GM12878 (cell line): ENCODE results near the gene HAGHL. TPM values are rescaled to one million over a fixed set of nuclear protein-coding genes. Genes with fewer than 3 reads are reported as not detected.
A peak's percentile ranks its signal among the peaks of the same experiment; 100 is the strongest.

Experiments used
- ATAC-seq: fragments of 200-7000 bp; cut with Tn5 transposase; 3 replicates; pipeline ENCODE4 v1.9.1; 2020; ENCODE audit warnings: mild to moderate bottlenecking, moderate library complexity
- BruUV-seq: library from RNA; stranded (reverse); fragments of 400-500 nt; replicated peaks from 2 replicates; lab custom pipeline; 2021; lab: Mats Ljungman, UMichigan
- CTCF ChIA-PET: fragments of 300-600 bp; sonication (Branson Sonifier 250); formaldehyde crosslinking; extraction: SDS; loops from one replicate; lab custom pipeline; 2021; ENCODE audit warnings: inconsistent platforms; lab: Yijun Ruan, JAX
- POLR2A ChIA-PET: fragments of 350-600 bp; formaldehyde crosslinking; extraction: SDS; loops from one replicate; lab custom pipeline; 2021; ENCODE audit warnings: inconsistent platforms; lab: Charles Lee
- RAD21 ChIA-PET: fragments of 300-600 bp; sonication (Branson Sonifier 250); formaldehyde crosslinking; loops from one replicate; lab custom pipeline; 2023; ENCODE audit warnings: antibody characterized with exemption; ENCODE audit not compliant: unreplicated experiment; lab: Charles Lee
- SMC1A ChIA-PET: fragments of 300-600 bp; sonication (Branson Sonifier 250); formaldehyde crosslinking; loops from one replicate; lab custom pipeline; 2023; ENCODE audit not compliant: unreplicated experiment, uncharacterized antibody; lab: Charles Lee
- DNase-seq: peaks from one replicate; pipeline ENCODE4 v3.0.0-alpha.2; 2011; ENCODE audit warnings: low read depth, low spot score
- FAIRE-seq: peaks from 3 replicates; lab custom pipeline; 2011; peaks lifted over from hg19 to GRCh38; lab: Jason Lieb, UNC
- H2AFZ ChIP-seq: 2 replicates; pipeline ENCODE4 v1.6.0; 2011; ENCODE audit warnings: low read depth, low read length, control low read depth; ENCODE audit not compliant: control insufficient read depth
- H3K27ac ChIP-seq: 2 replicates; pipeline ENCODE4 v1.5.1; 2011; ENCODE audit warnings: control low read depth; ENCODE audit not compliant: control insufficient read depth, insufficient read depth
- H3K27me3 ChIP-seq, 2 experiments: replicated peaks in 1 of 2; 2 replicates each; pipeline versions ENCODE4 v1.6.0 to v1.6.1; 2011; ENCODE audit warnings: low read length in 1 of 2; ENCODE audit not compliant: control insufficient read depth in 2 of 2, insufficient read depth in 2 of 2
- H3K36me3 ChIP-seq, 2 experiments: 2 replicates each; pipeline ENCODE4 v1.5.1; 2011; ENCODE audit warnings: low read length in 1 of 2; ENCODE audit not compliant: control insufficient read depth in 2 of 2, insufficient read depth in 2 of 2
- H3K4me1 ChIP-seq: 2 replicates; pipeline ENCODE4 v1.6.1; 2011; ENCODE audit warnings: mild to moderate bottlenecking, low read length, moderate library complexity, mixed read lengths; ENCODE audit not compliant: control insufficient read depth, insufficient read depth
- H3K4me2 ChIP-seq: 2 replicates; pipeline ENCODE4 v1.6.0; 2011; ENCODE audit warnings: control low read depth; ENCODE audit not compliant: control insufficient read depth, insufficient read depth
- H3K4me3 ChIP-seq: fragments of 200-600 bp; sonication (generic); 2 replicates; pipeline ENCODE4 v1.5.1; 2016
- H3K79me2 ChIP-seq: 2 replicates; pipeline ENCODE4 v1.6.0; 2011; ENCODE audit warnings: low read length; ENCODE audit not compliant: control insufficient read depth, insufficient read depth
- H3K9ac ChIP-seq: 2 replicates; pipeline ENCODE4 v1.8.0; 2011; ENCODE audit warnings: low read length, control low read depth, mixed read lengths; ENCODE audit not compliant: control insufficient read depth, insufficient read depth
- H3K9me3 ChIP-seq: replicated peaks from 3 replicates; pipeline ENCODE4 v1.5.1; 2011; ENCODE audit warnings: mild to moderate bottlenecking, low read length; ENCODE audit not compliant: control insufficient read depth, insufficient read depth
- H4K20me1 ChIP-seq: 2 replicates; pipeline ENCODE4 v1.6.0; 2011; ENCODE audit not compliant: control insufficient read depth, insufficient read depth
- NBN ChIP-seq: fragments of 450-650 bp; IDR thresholded peaks from 2 replicates; pipeline ENCODE4 v1.6.1; 2016
- SIX5 ChIP-seq: IDR thresholded peaks from 2 replicates; pipeline ENCODE4 v1.6.1; 2011; ENCODE audit warnings: mild to moderate bottlenecking, low read depth, low read length, moderate library complexity; ENCODE audit not compliant: severe bottlenecking
- ZNF24 ChIP-seq: fragments of 450-650 bp; IDR thresholded peaks from 2 replicates; pipeline ENCODE4 v1.6.1; 2017; ENCODE audit warnings: antibody characterized with exemption, mild to moderate bottlenecking
- WGBS: methylation state at CpG from one replicate; pipeline ENCODE4 v1.1.6; 2016; ENCODE audit warnings: low lambda C conversion rate; ENCODE audit not compliant: insufficient replicate concordance, insufficient coverage; ENCODE audit errors: missing lambda C conversion rate; 5-methylcytosine and 5-hydroxymethylcytosine counted together
- in situ Hi-C: fragments of 300-500 bp; cut with MboI; formaldehyde crosslinking; loops from 9 replicates; pipeline ENCODE4 v1.14.3; 2018; ENCODE audit warnings: mixed read lengths
- intact Hi-C: fragments of 100-400 bp; cut with micrococcal nuclease; formaldehyde crosslinking; loops from one replicate; pipeline ENCODE4 v1.14.2; 2022; ENCODE audit not compliant: unreplicated experiment
- microRNA counts: library from miRNA; unstranded; fragments of <30 nt; microRNA quantifications from one replicate; lab custom pipeline; 2016
- microRNA-seq: library from miRNA; unstranded; fragments of <30 nt; microRNA quantifications from one replicate; pipeline ENCODE4, GENCODE V29; 2018
- polyA plus RNA-seq, 11 experiments: library from polyadenylated mRNA; depleted of rRNA in 4 of 11; unstranded in 6 of 11; stranded (reverse) in 5 of 11; fragments of >200 nt; fragmentation: Nextera tagmentation in 4 of 11; fragmentation: Illumina TruSeq in 1 of 11; extraction: Ambion mirVana in 4 of 11; extraction: Trizol in 1 of 11; gene quantifications; 1 replicate in 1 of 11; 2 replicates in 10 of 11; pipeline versions ENCODE4 v1.2.1 to v1.2.3, GENCODE V29; 2011 to 2016; ENCODE audit warnings: inconsistent platforms in 2 of 11, missing spikeins in 2 of 11, low read depth in 1 of 11
- small RNA-seq: library from RNA; depleted of rRNA; stranded (forward); fragments of <200 nt; gene quantifications from one replicate; pipeline ENCODE3, GENCODE V24; 2014
- total RNA-seq, 4 experiments: library from RNA; depleted of rRNA in 3 of 4; stranded (reverse); fragments of >200 nt in 3 of 4; fragmentation: Illumina TruSeq in 1 of 4; extraction: Trizol in 1 of 4; gene quantifications; 2 replicates each; pipeline versions ENCODE4 v1.2.1 to v1.2.3, GENCODE V29; 2013 to 2021
- TF ChIP-seq, protein P1 (sequence below): fragments of 150-350 bp; IDR thresholded peaks from 2 replicates; pipeline ENCODE4 v1.6.1; 2014; ENCODE audit warnings: mild to moderate bottlenecking, low read depth, low read length
- TF ChIP-seq, protein P2 (sequence below): IDR thresholded peaks from 2 replicates; pipeline ENCODE4 v1.6.1; 2011; ENCODE audit warnings: borderline replicate concordance, low read depth, mild to moderate bottlenecking, moderate library complexity, low read length; ENCODE audit not compliant: insufficient read depth, poor library complexity, severe bottlenecking

Gene HAGHL
- total and polyA plus RNA-seq, 10 of the 15 experiments (the other 5 are each of a cell fraction or from before 2014, with no cell fraction given), result 0.23 to 44.6 (median 16.4) TPM

DNA sequence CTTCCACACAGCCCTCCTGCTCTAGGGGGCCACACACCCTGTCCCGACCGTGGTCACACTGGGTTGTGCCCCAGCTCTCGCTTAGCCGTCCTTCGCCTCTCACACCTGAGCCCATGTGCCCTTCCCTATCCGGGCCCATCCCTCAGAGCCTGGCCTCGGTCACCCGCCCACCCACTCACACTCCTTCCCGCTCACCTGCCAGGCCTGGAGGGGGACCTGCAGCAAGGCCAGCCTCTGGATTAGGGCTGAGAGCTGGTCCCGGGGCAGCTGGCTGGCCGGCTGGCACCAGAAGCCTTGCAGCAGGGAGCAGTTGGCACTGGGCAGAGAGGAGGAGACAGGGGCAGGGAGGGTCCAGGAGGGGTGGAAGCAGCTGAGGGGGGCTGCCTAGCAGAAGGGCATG lies 51.5 kb downstream of the HAGHL start (continued):
- TF ChIP-seq, protein P1, sequence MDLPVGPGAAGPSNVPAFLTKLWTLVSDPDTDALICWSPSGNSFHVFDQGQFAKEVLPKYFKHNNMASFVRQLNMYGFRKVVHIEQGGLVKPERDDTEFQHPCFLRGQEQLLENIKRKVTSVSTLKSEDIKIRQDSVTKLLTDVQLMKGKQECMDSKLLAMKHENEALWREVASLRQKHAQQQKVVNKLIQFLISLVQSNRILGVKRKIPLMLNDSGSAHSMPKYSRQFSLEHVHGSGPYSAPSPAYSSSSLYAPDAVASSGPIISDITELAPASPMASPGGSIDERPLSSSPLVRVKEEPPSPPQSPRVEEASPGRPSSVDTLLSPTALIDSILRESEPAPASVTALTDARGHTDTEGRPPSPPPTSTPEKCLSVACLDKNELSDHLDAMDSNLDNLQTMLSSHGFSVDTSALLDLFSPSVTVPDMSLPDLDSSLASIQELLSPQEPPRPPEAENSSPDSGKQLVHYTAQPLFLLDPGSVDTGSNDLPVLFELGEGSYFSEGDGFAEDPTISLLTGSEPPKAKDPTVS, result no peak

DNA sequence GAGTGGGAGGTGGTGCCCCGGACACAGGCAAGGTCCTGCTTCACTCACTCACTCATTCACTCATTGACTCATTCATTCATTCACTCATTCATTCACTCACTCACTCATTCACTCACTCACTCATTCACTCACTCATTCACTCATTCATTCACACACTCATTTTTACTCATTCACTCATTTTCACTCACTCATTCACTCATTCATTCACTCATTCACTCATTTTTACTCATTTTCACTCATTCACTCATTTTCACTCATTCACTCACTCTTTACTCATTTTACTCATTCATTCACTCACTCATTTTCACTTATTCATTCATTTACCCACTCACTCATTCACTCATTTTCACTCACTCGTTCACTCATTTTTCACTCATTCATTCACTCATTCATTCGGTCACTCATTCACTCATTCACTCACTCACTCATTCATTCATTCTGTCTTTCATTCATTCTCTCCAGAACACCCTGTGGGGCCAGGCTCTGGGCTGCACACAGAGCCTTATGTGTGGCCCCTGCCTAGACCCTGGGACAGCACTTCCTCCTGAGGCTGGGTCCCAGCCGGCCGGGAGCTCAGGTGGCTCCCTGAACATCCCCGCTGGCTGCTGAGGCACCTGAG lies 52.1 kb downstream of the HAGHL start:
- Histone ChIP-seq H4K20me1 (no peaks in the 10 kb centered on the region), H3K27me3 (no peaks in the 10 kb centered on the region), H3K4me3 (no peak overlapping the region), H3K27ac (no peak overlapping the region), H3K36me3 (no peaks in the 10 kb centered on the region), H3K4me2 (no peak overlapping the region), H3K9ac (no peak overlapping the region), H3K79me2 (no peaks in the 10 kb centered on the region), H2AFZ (no peak overlapping the region), H3K9me3 (no peaks in the 10 kb centered on the region), H3K4me1 (no peaks in the 10 kb centered on the region)
- BruUV-seq, result no TSS peak
- ChIA-PET RAD21 (no interaction called here), SMC1A (no interaction called here), POLR2A (no interaction called here), CTCF (no interaction called here)
- intact Hi-C loops, result no loop called here
- TF ChIP-seq, protein P2, sequence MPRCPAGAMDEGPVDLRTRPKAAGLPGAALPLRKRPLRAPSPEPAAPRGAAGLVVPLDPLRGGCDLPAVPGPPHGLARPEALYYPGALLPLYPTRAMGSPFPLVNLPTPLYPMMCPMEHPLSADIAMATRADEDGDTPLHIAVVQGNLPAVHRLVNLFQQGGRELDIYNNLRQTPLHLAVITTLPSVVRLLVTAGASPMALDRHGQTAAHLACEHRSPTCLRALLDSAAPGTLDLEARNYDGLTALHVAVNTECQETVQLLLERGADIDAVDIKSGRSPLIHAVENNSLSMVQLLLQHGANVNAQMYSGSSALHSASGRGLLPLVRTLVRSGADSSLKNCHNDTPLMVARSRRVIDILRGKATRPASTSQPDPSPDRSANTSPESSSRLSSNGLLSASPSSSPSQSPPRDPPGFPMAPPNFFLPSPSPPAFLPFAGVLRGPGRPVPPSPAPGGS, result peak; percentile 75
- peak; percentile 98 for TF ChIP-seq ZNF24
- TF ChIP-seq NBN, result 0 out of 2 replicates have a peak, but pooled peaks have one; percentile 20
- no peak for TF ChIP-seq SIX5
- DNase-seq (no peak), FAIRE-seq (no peak), ATAC-seq (no peak)
- 41% methylated on average over 6 of the region's 6 CpGs for WGBS
- in situ Hi-C loops, result no loop called here

MicroRNAs within 50 kb of the gene (microRNA counts, 767-probe panel; counts per million panel counts)
- microRNA hsa-miR-662 (lab: Ali Mortazavi, UCI), result 516 counts per million, percentile 8 among the panel's probes with 10 or more counts

Small RNA genes lying within 50 kb of the gene (microRNA-seq; reads per million reads assigned to microRNA genes)
- gene MIR662, result not detected

Small RNA genes lying within 50 kb of the gene (small RNA-seq; reads per million reads assigned to genes)
- gene MIR662, result not detected

Other genes with a start within 250 kb of the HAGHL start
Only the 7 nearest of the 24 such genes appear.
- gene WDR24, start 36.7 kb upstream of the HAGHL start, total RNA-seq (2014; rRNA removed), result 3.8 and 4.1 TPM in 2 replicates
- gene WDR24, start 36.7 kb upstream of the HAGHL start, total RNA-seq (2014; rRNA removed; fragmentation: Illumina TruSeq; extraction: Trizol), result 2.2 TPM in 2 replicates
- 16.5 and 19.7 TPM in 2 replicates for gene WDR24, start 36.7 kb upstream of the HAGHL start, total RNA-seq (2021)
- gene WDR24, start 36.7 kb upstream of the HAGHL start, polyA plus RNA-seq (2011; rRNA removed), result 1.2 and 3.4 TPM in 2 replicates
- gene WDR24, start 36.7 kb upstream of the HAGHL start, polyA plus RNA-seq (2014; fragmentation: Illumina TruSeq; extraction: Trizol), result 0.82 and 2.6 TPM in 2 replicates
- under 1 TPM; 0.06 to 0.22 TPM for gene WDR24, start 36.7 kb upstream of the HAGHL start, polyA plus RNA-seq (2014; fragmentation: Nextera tagmentation; extraction: Ambion mirVana)
- 9.4 and 12.9 TPM in 2 replicates for gene WDR24, start 36.7 kb upstream of the HAGHL start, polyA plus RNA-seq (2014; rRNA removed)
- 10 to 100 TPM; 18.8 to 20.4 TPM for gene WDR24, start 36.7 kb upstream of the HAGHL start, polyA plus RNA-seq (2016; fragmentation: Nextera tagmentation; extraction: Ambion mirVana)
- gene FBXL16, start 21.3 kb upstream of the HAGHL start, total RNA-seq (2014; rRNA removed), result 0.23 and 0.44 TPM in 2 replicates
- gene FBXL16, start 21.3 kb upstream of the HAGHL start, total RNA-seq (2014; rRNA removed; fragmentation: Illumina TruSeq; extraction: Trizol), result 0.13 and 0.14 TPM in 2 replicates
- gene FBXL16, start 21.3 kb upstream of the HAGHL start, total RNA-seq (2021), result 1.4 and 2.3 TPM in 2 replicates
- 0.42 and 0.53 TPM in 2 replicates for gene FBXL16, start 21.3 kb upstream of the HAGHL start, polyA plus RNA-seq (2011; rRNA removed)
- gene FBXL16, start 21.3 kb upstream of the HAGHL start, polyA plus RNA-seq (2014; fragmentation: Illumina TruSeq; extraction: Trizol), result 0.08 and 0.25 TPM in 2 replicates
- gene FBXL16, start 21.3 kb upstream of the HAGHL start, polyA plus RNA-seq (2014; fragmentation: Nextera tagmentation; extraction: Ambion mirVana), result under 1 TPM; 0.13 to 0.19 TPM
- 0.86 and 1.2 TPM in 2 replicates for gene FBXL16, start 21.3 kb upstream of the HAGHL start, polyA plus RNA-seq (2014; rRNA removed)
- gene FBXL16, start 21.3 kb upstream of the HAGHL start, polyA plus RNA-seq (2016; fragmentation: Nextera tagmentation; extraction: Ambion mirVana), result under 1 TPM; 0.13 to 0.54 TPM
- 12.8 and 14.3 TPM in 2 replicates for gene METRN, start 12.0 kb upstream of the HAGHL start, total RNA-seq (2014; rRNA removed)
- gene METRN, start 12.0 kb upstream of the HAGHL start, total RNA-seq (2014; rRNA removed; fragmentation: Illumina TruSeq; extraction: Trizol), result 0.72 and 1.2 TPM in 2 replicates
- 6.2 and 8.9 TPM in 2 replicates for gene METRN, start 12.0 kb upstream of the HAGHL start, total RNA-seq (2021)
- 1.3 and 5.9 TPM in 2 replicates for gene METRN, start 12.0 kb upstream of the HAGHL start, polyA plus RNA-seq (2011; rRNA removed)
- gene METRN, start 12.0 kb upstream of the HAGHL start, polyA plus RNA-seq (2014; fragmentation: Illumina TruSeq; extraction: Trizol), result 0.05 and 0.15 TPM in 2 replicates
- gene METRN, start 12.0 kb upstream of the HAGHL start, polyA plus RNA-seq (2014; fragmentation: Nextera tagmentation; extraction: Ambion mirVana), result under 1 TPM in 1 of 2 experiments, not detected in 1; 0.11 TPM
- 9.4 and 11.0 TPM in 2 replicates for gene METRN, start 12.0 kb upstream of the HAGHL start, polyA plus RNA-seq (2014; rRNA removed)
- 1 to 10 TPM in 1 of 2 experiments, under 1 TPM in 1; 0.53 to 1.1 TPM for gene METRN, start 12.0 kb upstream of the HAGHL start, polyA plus RNA-seq (2016; fragmentation: Nextera tagmentation; extraction: Ambion mirVana)
- 38.4 and 51.7 TPM in 2 replicates for gene ANTKMT, start 6.0 kb upstream of the HAGHL start, total RNA-seq (2014; rRNA removed)
- gene ANTKMT, start 6.0 kb upstream of the HAGHL start, total RNA-seq (2014; rRNA removed; fragmentation: Illumina TruSeq; extraction: Trizol), result 7.1 and 9.3 TPM in 2 replicates
- 60.5 and 67.8 TPM in 2 replicates for gene ANTKMT, start 6.0 kb upstream of the HAGHL start, total RNA-seq (2021)
- 3.3 and 5.6 TPM in 2 replicates for gene ANTKMT, start 6.0 kb upstream of the HAGHL start, polyA plus RNA-seq (2011; rRNA removed)
- 0.62 TPM in 1 of 2 replicates, not detected in the other for gene ANTKMT, start 6.0 kb upstream of the HAGHL start, polyA plus RNA-seq (2014; fragmentation: Illumina TruSeq; extraction: Trizol)
- 1 to 10 TPM in 1 of 2 experiments, under 1 TPM in 1; 0.58 to 3.1 TPM for gene ANTKMT, start 6.0 kb upstream of the HAGHL start, polyA plus RNA-seq (2014; fragmentation: Nextera tagmentation; extraction: Ambion mirVana)
- gene ANTKMT, start 6.0 kb upstream of the HAGHL start, polyA plus RNA-seq (2014; rRNA removed), result 39.2 and 42.3 TPM in 2 replicates
- gene ANTKMT, start 6.0 kb upstream of the HAGHL start, polyA plus RNA-seq (2016; fragmentation: Nextera tagmentation; extraction: Ambion mirVana), result 10 to 100 TPM; 44.5 to 54.8 TPM
- gene CCDC78, start 663 bp upstream of the HAGHL start, total RNA-seq (2014; rRNA removed), result 12.2 and 16.2 TPM in 2 replicates
- 3.0 and 4.7 TPM in 2 replicates for gene CCDC78, start 663 bp upstream of the HAGHL start, total RNA-seq (2014; rRNA removed; fragmentation: Illumina TruSeq; extraction: Trizol)
- gene CCDC78, start 663 bp upstream of the HAGHL start, total RNA-seq (2021), result 16.2 and 18.7 TPM in 2 replicates
- 3.2 and 7.2 TPM in 2 replicates for gene CCDC78, start 663 bp upstream of the HAGHL start, polyA plus RNA-seq (2011; rRNA removed)
- 1.1 and 2.5 TPM in 2 replicates for gene CCDC78, start 663 bp upstream of the HAGHL start, polyA plus RNA-seq (2014; fragmentation: Illumina TruSeq; extraction: Trizol)
- under 1 TPM; 0.10 to 0.97 TPM for gene CCDC78, start 663 bp upstream of the HAGHL start, polyA plus RNA-seq (2014; fragmentation: Nextera tagmentation; extraction: Ambion mirVana)
- 26.2 and 32.6 TPM in 2 replicates for gene CCDC78, start 663 bp upstream of the HAGHL start, polyA plus RNA-seq (2014; rRNA removed)
- gene CCDC78, start 663 bp upstream of the HAGHL start, polyA plus RNA-seq (2016; fragmentation: Nextera tagmentation; extraction: Ambion mirVana), result 1 to 10 TPM; 3.1 to 6.1 TPM
- gene CIAO3, start 13.9 kb downstream of the HAGHL start, total RNA-seq (2014; rRNA removed), result 31.9 and 37.4 TPM in 2 replicates
- gene CIAO3, start 13.9 kb downstream of the HAGHL start, total RNA-seq (2014; rRNA removed; fragmentation: Illumina TruSeq; extraction: Trizol), result 12.7 TPM in 2 replicates
- 30.2 and 33.5 TPM in 2 replicates for gene CIAO3, start 13.9 kb downstream of the HAGHL start, total RNA-seq (2021)
- gene CIAO3, start 13.9 kb downstream of the HAGHL start, polyA plus RNA-seq (2011; rRNA removed), result 24.6 and 29.7 TPM in 2 replicates
- 4.9 and 11.5 TPM in 2 replicates for gene CIAO3, start 13.9 kb downstream of the HAGHL start, polyA plus RNA-seq (2014; fragmentation: Illumina TruSeq; extraction: Trizol)
- gene CIAO3, start 13.9 kb downstream of the HAGHL start, polyA plus RNA-seq (2014; fragmentation: Nextera tagmentation; extraction: Ambion mirVana), result 1 to 10 TPM; 1.4 to 4.0 TPM
- gene CIAO3, start 13.9 kb downstream of the HAGHL start, polyA plus RNA-seq (2014; rRNA removed), result 36.3 and 49.5 TPM in 2 replicates
- gene CIAO3, start 13.9 kb downstream of the HAGHL start, polyA plus RNA-seq (2016; fragmentation: Nextera tagmentation; extraction: Ambion mirVana), result 10 to 100 TPM; 36.3 to 37.5 TPM
- not detected in 2 replicates for gene MSLN, start 33.6 kb downstream of the HAGHL start, total RNA-seq (2014; rRNA removed)
- gene MSLN, start 33.6 kb downstream of the HAGHL start, total RNA-seq (2014; rRNA removed; fragmentation: Illumina TruSeq; extraction: Trizol), result not detected in 2 replicates
- gene MSLN, start 33.6 kb downstream of the HAGHL start, total RNA-seq (2021), result not detected in 2 replicates
- gene MSLN, start 33.6 kb downstream of the HAGHL start, polyA plus RNA-seq (2011; rRNA removed), result 0.08 TPM in 1 of 2 replicates, not detected in the other
- not detected in 2 replicates for gene MSLN, start 33.6 kb downstream of the HAGHL start, polyA plus RNA-seq (2014; fragmentation: Illumina TruSeq; extraction: Trizol)
- not detected for gene MSLN, start 33.6 kb downstream of the HAGHL start, polyA plus RNA-seq (2014; fragmentation: Nextera tagmentation; extraction: Ambion mirVana)
- not detected in 2 replicates for gene MSLN, start 33.6 kb downstream of the HAGHL start, polyA plus RNA-seq (2014; rRNA removed)
- not detected for gene MSLN, start 33.6 kb downstream of the HAGHL start, polyA plus RNA-seq (2016; fragmentation: Nextera tagmentation; extraction: Ambion mirVana)